ENCODE measurements around the gene ATP1A1.

The ATP1A1 gene

DNA sequence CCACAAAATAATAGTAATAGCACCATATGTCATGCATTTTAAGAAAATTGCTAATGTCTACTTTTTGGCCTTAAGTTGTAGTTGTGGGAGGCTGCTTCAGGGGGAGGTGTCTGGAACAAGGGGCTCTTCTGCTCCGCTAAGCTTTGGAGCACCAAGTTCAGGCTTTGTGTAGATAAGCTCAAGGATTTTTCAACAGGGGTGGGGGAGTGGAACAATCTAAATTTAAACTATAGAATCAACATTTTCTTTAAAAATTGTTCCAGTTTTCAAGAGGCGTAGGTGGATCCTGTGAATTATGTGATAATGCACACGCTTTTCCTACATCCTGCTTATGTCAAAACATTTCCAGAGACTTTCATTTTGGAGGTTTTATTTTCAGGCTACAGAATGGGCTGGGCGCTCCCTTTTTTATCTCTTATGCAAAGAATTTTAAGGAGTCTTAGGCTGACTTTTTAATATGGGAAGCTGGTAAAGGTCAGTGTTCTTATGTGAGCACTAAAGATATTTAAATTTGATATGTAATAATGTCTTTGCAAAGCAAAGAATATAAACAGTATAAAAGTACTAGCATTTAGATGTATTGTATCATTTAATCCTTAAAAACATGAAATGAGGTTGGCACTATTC, 9.9 kb downstream of the ATP1A1 start:
- DNase-seq (ENCODE audit: low spot score), result no peak
- in situ Hi-C loops (cut with MboI; ENCODE audit: low pct_unique_long_range_greater_than_20kb, low sequenced_read_pairs, unreplicated experiment), result no loop called here
- TF ChIP-seq, protein P1, sequence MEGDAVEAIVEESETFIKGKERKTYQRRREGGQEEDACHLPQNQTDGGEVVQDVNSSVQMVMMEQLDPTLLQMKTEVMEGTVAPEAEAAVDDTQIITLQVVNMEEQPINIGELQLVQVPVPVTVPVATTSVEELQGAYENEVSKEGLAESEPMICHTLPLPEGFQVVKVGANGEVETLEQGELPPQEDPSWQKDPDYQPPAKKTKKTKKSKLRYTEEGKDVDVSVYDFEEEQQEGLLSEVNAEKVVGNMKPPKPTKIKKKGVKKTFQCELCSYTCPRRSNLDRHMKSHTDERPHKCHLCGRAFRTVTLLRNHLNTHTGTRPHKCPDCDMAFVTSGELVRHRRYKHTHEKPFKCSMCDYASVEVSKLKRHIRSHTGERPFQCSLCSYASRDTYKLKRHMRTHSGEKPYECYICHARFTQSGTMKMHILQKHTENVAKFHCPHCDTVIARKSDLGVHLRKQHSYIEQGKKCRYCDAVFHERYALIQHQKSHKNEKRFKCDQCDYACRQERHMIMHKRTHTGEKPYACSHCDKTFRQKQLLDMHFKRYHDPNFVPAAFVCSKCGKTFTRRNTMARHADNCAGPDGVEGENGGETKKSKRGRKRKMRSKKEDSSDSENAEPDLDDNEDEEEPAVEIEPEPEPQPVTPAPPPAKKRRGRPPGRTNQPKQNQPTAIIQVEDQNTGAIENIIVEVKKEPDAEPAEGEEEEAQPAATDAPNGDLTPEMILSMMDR (IDR thresholded peaks at IDR 0.05; ENCODE audit: extremely low read depth, insufficient read depth, missing control alignments), result no peak

DNA sequence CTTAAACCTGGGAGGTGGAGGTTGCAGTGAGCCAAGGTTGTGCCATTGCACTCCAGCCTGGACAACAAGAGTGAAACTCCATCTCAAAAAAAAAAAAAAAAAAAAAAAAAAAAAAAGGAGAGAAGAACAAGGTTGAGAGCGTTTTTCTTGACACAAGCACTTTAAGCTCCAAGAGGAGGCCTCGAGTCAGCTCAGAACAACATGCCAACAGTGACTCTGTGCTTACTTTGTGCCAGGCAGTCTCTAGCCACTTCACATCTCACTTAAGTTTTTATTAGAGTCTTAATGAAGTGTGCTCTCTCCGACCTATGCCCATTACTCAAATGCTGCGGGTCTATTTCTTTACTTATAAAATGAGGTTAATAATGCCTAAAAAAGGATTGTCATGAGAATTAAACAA, 13.0 kb downstream of the ATP1A1 start:
- in situ Hi-C loops (cut with MboI; ENCODE audit: low pct_unique_long_range_greater_than_20kb, low sequenced_read_pairs, unreplicated experiment), result no loop called here
- TF ChIP-seq, protein P1 (IDR thresholded peaks at IDR 0.05; ENCODE audit: extremely low read depth, insufficient read depth, missing control alignments), result no peak
- DNase-seq (ENCODE audit: low spot score), result no peak

DNA sequence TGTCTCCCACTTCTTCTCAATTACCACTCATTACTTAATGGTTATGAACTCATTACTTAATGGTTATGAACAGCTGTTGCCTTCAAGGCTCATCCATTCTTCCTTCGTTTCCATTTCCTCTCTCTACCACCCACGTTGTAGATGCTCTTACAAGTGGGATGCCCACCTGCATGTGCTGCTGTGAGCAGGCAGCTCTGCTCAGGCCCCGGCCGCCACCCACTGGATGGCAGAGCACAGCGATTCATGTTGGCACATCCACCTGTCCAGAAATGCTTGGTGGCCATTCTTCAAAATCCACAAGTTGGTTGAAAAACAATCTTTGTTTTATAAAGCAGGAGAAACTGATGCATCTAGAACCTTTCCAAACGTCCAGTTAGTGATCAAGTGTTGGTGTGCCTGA, 14.5 kb downstream of the ATP1A1 start:
- in situ Hi-C loops (cut with MboI; ENCODE audit: low pct_unique_long_range_greater_than_20kb, low sequenced_read_pairs, unreplicated experiment), result no loop called here
- TF ChIP-seq, protein P1 (IDR thresholded peaks at IDR 0.05; ENCODE audit: extremely low read depth, insufficient read depth, missing control alignments), result no peak
- DNase-seq (ENCODE audit: low spot score), result no peak

DNA sequence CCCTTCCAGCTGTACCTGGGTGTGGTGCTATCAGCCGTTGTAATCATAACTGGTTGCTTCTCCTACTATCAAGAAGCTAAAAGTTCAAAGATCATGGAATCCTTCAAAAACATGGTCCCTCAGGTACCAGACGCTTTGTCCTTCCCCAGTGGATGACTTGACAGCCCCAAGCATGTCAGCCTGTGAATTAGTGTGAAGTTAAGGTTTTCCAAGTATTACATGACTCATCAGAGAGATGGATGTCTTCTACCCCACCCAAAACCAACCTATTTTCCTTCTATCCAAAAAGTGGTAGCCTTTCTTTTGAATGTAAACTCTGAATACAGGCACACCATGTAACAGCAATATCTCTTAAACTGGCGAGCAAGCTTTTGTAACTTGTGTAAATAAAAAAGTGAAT, 15.1 kb downstream of the ATP1A1 start:
- TF ChIP-seq, protein P1 (IDR thresholded peaks at IDR 0.05; ENCODE audit: extremely low read depth, insufficient read depth, missing control alignments), result no peak
- DNase-seq (ENCODE audit: low spot score), result no peak
- in situ Hi-C loops (cut with MboI; ENCODE audit: low pct_unique_long_range_greater_than_20kb, low sequenced_read_pairs, unreplicated experiment), result no loop called here

DNA sequence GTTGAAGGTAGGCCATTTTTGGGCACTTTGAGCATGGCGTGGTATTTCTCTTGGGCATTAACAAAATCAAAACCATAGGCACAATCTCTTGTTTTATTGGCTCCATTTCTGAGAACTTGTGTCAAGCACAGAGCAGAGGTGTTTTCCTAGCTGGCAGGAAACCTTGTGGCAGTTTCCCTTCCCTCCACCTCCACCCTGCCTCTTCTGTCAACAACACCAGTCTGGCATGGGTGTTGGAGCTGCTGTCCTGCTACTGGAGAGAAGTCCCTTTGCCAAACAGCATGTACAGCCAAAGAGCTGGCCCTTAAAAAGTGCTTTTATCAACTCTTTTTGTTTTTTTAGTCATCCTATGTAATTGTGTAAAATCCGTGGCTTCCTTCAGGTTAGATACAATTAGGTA, 16.0 kb downstream of the ATP1A1 start:
- in situ Hi-C loops (cut with MboI; ENCODE audit: low pct_unique_long_range_greater_than_20kb, low sequenced_read_pairs, unreplicated experiment), result no loop called here
- DNase-seq (ENCODE audit: low spot score), result no peak
- TF ChIP-seq, protein P1 (IDR thresholded peaks at IDR 0.05; ENCODE audit: extremely low read depth, insufficient read depth, missing control alignments), result no peak

DNA sequence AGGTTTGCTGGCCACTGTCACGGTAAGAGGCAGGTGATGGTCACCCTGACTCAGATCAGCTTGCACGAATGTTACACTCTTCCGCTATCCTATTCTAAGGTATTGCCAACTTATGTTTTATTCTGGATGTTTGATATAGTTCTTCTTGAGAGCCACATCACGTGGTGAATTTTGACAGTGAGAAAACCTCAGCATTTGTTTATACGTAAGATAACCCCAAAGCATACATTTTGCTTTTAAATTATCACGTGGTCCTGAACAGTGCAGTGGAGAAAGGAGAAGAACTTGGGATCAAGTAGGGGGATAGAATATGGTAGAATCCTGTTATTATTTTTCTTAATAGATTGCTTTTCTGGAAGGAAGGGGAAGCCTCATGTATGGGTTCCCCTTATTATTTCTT, 16.6 kb downstream of the ATP1A1 start:
- in situ Hi-C loops (cut with MboI; ENCODE audit: low pct_unique_long_range_greater_than_20kb, low sequenced_read_pairs, unreplicated experiment), result no loop called here
- TF ChIP-seq, protein P1 (IDR thresholded peaks at IDR 0.05; ENCODE audit: extremely low read depth, insufficient read depth, missing control alignments), result no peak
- no peak for DNase-seq (ENCODE audit: low spot score)

Data from GM13977 (cell line).